PC-3 (cell line): ENCODE results near the gene CACTIN.

Source experiments
- EZH2 ChIP-seq: fragments of 300-600 bp; sonication (generic); IDR thresholded peaks from one replicate; pipeline ENCODE4 v1.6.1; 2017; ENCODE audit warnings: antibody characterized with exemption, mild to moderate bottlenecking, low read length; ENCODE audit not compliant: unreplicated experiment
- TF ChIP-seq, protein P1 (sequence below): fragments of 300-600 bp; sonication (generic); conservative IDR thresholded peaks from 2 replicates; pipeline ENCODE4 v1.5.1; 2017; ENCODE audit warnings: antibody characterized with exemption, low read depth, mild to moderate bottlenecking, low read length

DNA sequence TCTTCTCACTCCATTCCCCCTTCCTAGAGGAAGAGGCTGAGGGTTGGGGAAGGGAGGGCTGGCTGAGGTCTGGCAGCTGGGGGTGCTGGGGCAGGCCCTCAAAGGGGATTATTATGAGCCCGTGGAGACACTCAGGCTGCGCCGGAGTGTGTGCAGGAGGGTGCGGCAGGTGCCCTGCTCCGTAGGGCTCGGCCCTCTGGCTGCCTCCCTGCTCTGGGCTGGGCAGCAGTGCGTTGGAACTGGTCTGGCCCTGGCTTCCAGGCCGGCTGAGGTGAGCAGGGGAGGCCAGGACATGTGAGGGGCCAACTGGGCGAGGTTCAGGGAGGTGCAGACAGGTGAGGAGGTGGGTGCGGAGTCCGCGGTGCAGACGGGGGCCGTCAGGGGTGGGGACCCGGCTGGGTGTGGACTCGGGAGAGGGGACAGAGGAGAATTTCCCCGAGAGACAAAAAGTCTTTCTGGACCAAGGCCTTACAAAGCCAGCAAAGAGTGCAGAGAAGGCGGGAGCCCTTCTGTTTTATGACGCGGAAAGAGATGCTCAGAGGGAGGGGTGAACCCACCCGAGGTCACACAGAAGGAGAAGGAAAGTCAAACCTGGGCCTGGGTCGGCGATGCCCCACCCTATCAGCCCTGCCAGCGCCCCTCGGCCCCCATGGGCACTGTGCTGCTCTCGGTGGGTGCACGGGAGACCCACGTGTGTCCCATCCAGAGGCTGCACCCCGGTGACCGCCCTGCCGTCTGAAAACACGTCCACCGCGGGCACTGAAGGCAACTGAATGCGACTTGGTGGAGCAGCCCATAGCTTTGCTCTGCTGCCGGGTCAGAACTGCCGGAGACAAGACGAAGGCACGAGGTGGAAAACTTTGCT, 42.7 kb upstream of the CACTIN start:
- TF ChIP-seq, protein P1, sequence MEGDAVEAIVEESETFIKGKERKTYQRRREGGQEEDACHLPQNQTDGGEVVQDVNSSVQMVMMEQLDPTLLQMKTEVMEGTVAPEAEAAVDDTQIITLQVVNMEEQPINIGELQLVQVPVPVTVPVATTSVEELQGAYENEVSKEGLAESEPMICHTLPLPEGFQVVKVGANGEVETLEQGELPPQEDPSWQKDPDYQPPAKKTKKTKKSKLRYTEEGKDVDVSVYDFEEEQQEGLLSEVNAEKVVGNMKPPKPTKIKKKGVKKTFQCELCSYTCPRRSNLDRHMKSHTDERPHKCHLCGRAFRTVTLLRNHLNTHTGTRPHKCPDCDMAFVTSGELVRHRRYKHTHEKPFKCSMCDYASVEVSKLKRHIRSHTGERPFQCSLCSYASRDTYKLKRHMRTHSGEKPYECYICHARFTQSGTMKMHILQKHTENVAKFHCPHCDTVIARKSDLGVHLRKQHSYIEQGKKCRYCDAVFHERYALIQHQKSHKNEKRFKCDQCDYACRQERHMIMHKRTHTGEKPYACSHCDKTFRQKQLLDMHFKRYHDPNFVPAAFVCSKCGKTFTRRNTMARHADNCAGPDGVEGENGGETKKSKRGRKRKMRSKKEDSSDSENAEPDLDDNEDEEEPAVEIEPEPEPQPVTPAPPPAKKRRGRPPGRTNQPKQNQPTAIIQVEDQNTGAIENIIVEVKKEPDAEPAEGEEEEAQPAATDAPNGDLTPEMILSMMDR: no peak
- no peak for TF ChIP-seq EZH2
